ENCODE data around the gene LGR4.

The LGR4 gene

GRCh38 chr11:27421819-27422494 lies 50.6 kb downstream of the LGR4 start:
- no peak for DNase-seq

GRCh38 chr11:27420722-27421572 lies 51.6 kb downstream of the LGR4 start:
- DNase-seq: peak; percentile 17

- DNase-seq: peak; percentile 48
Measured at GRCh38 chr11:27420217-27420616, 52.4 kb downstream of the LGR4 start.

GRCh38 chr11:27418356-27418755 lies 54.2 kb downstream of the LGR4 start:
- DNase-seq: peak; percentile 27

- DNase-seq: peak; percentile 56
Measured at GRCh38 chr11:27416568-27417176, 55.9 kb downstream of the LGR4 start.

GRCh38 chr11:27414644-27415043 lies 57.9 kb downstream of the LGR4 start:
- no peak for DNase-seq

GRCh38 chr11:27413218-27413617 lies 59.4 kb downstream of the LGR4 start:
- no peak for DNase-seq

GRCh38 chr11:27412192-27412691 lies 60.3 kb downstream of the LGR4 start:
- no peak for DNase-seq

- no peak for DNase-seq
Measured at GRCh38 chr11:27411328-27411727, 61.3 kb downstream of the LGR4 start.

- no peak for DNase-seq
Measured at GRCh38 chr11:27410272-27410671, 62.3 kb downstream of the LGR4 start.

- no peak for DNase-seq
Measured at GRCh38 chr11:27409742-27410141, 62.8 kb downstream of the LGR4 start.

- no peak for DNase-seq
Measured at GRCh38 chr11:27409049-27409448, 63.5 kb downstream of the LGR4 start.

- no peak for DNase-seq
Measured at GRCh38 chr11:27408246-27408800, 64.3 kb downstream of the LGR4 start.

- no peak for DNase-seq
Measured at GRCh38 chr11:27406498-27407354, 65.9 kb downstream of the LGR4 start.

- no peak for DNase-seq
Measured at GRCh38 chr11:27405134-27405533, 67.5 kb downstream of the LGR4 start.

- DNase-seq: no peak
Measured at GRCh38 chr11:27404427-27404826, 68.2 kb downstream of the LGR4 start.

GRCh38 chr11:27403195-27403594 lies 69.4 kb downstream of the LGR4 start:
- no peak for DNase-seq

GRCh38 chr11:27402450-27402849 lies 70.1 kb downstream of the LGR4 start:
- peak; percentile 49 for DNase-seq

GRCh38 chr11:27401833-27402316 lies 70.7 kb downstream of the LGR4 start:
- DNase-seq: peak; percentile 86

- peak; percentile 47 for DNase-seq
Measured at GRCh38 chr11:27401280-27401832, 71.2 kb downstream of the LGR4 start.

GRCh38 chr11:27398400-27398770 lies 74.2 kb downstream of the LGR4 start:
- DNase-seq: peak; percentile 7
